Measurements from ENCODE around the gene CACNA2D3. TPM values are rescaled to one million over a fixed set of nuclear protein-coding genes. Genes with fewer than 3 reads are reported as not detected.

Gene CACNA2D3
- polyA plus RNA-seq, 1 donor (not counting 4 experiments of a cell fraction or from before 2014, with no cell fraction given) = 0.08 TPM

GRCh38 chr3:54654776-54655175, 532.4 kb downstream of the CACNA2D3 start:
- DNase-seq (ENCODE audit: low read depth, low spot score) (no peak), FAIRE-seq (no peak)
- Histone ChIP-seq H2AFZ (ENCODE audit: control insufficient read depth, low read length) (no peak overlapping the region), H3K36me3 (ENCODE audit: control insufficient read depth in 2 of 2, extremely low read depth in 1 of 2, insufficient read depth in 2 of 2, low read length in 2 of 2) (no peaks in the 10 kb centered on the region), H3K4me1 (ENCODE audit: control insufficient read depth, extremely low read depth, insufficient read depth, low read length) (peaks cover 16% of the 10 kb centered on the region), H4K20me1 (ENCODE audit: control insufficient read depth, extremely low read depth, insufficient read depth, low read length) (no peaks in the 10 kb centered on the region), H3K79me2 (ENCODE audit: control insufficient read depth, insufficient read depth, low read length) (no peaks in the 10 kb centered on the region), H3K9me3 (ENCODE audit: control insufficient read depth, low read depth, low read length) (no peaks in the 10 kb centered on the region), H3K27ac (ENCODE audit: control insufficient read depth, insufficient read depth, low read length) (no peak overlapping the region), H3K4me3 (ENCODE audit: control insufficient read depth in 2 of 3, extremely low read depth in 1 of 3, insufficient read depth in 2 of 3, low read depth in 1 of 3, low read length in 3 of 3) (no peak overlapping the region), H3K27me3 (ENCODE audit: control insufficient read depth, extremely low read depth, insufficient read depth, low read length) (no peaks in the 10 kb centered on the region), H3K9ac (ENCODE audit: control insufficient read depth, extremely low read depth, insufficient read depth, low read length) (no peak overlapping the region), H3K9me1 (ENCODE audit: control insufficient read depth, extremely low read depth, insufficient read depth, low read length) (no peaks in the 10 kb centered on the region), H3K4me2 (ENCODE audit: control insufficient read depth, extremely low read depth, insufficient read depth, low read depth, low read length) (no peak overlapping the region)
- dilution Hi-C loops (cut with MboI; ENCODE audit: extremely low pct_ligation_motif_present, low sequenced_read_pairs) = no loop called here
- TF ChIP-seq EZH2 (IDR thresholded peaks at IDR 0.05; ENCODE audit: low read length) (no peak), CTCF (optimal IDR thresholded peaks at IDR 0.05 in 1 of 3, IDR thresholded peaks at IDR 0.05 in 1 of 3, conservative IDR thresholded peaks at IDR 0.05 in 1 of 3; ENCODE audit: extremely low read depth in 1 of 3, insufficient read depth in 2 of 3, low read length in 3 of 3) (no peak)

GRCh38 chr3:54659347-54659746, 537.0 kb downstream of the CACNA2D3 start:
- no peak overlapping the region for H2AFZ ChIP-seq (ENCODE audit: control insufficient read depth, low read length)
- no peaks in the 10 kb centered on the region for H3K27me3 ChIP-seq (ENCODE audit: control insufficient read depth, extremely low read depth, insufficient read depth, low read length)
- no peak overlapping the region for H3K9ac ChIP-seq (ENCODE audit: control insufficient read depth, extremely low read depth, insufficient read depth, low read length)
- H3K4me3 ChIP-seq (ENCODE audit: control insufficient read depth in 2 of 3, extremely low read depth in 1 of 3, insufficient read depth in 2 of 3, low read depth in 1 of 3, low read length in 3 of 3) = no peak overlapping the region
- DNase-seq (ENCODE audit: low read depth, low spot score) (no peak), FAIRE-seq (no peak)
- H4K20me1 ChIP-seq (ENCODE audit: control insufficient read depth, extremely low read depth, insufficient read depth, low read length) = no peaks in the 10 kb centered on the region
- H3K9me1 ChIP-seq (ENCODE audit: control insufficient read depth, extremely low read depth, insufficient read depth, low read length) = no peaks in the 10 kb centered on the region
- H3K9me3 ChIP-seq (ENCODE audit: control insufficient read depth, low read depth, low read length) = no peaks in the 10 kb centered on the region
- no peak overlapping the region for H3K27ac ChIP-seq (ENCODE audit: control insufficient read depth, insufficient read depth, low read length)
- no peak for TF ChIP-seq CTCF (optimal IDR thresholded peaks at IDR 0.05 in 1 of 3, IDR thresholded peaks at IDR 0.05 in 1 of 3, conservative IDR thresholded peaks at IDR 0.05 in 1 of 3; ENCODE audit: extremely low read depth in 1 of 3, insufficient read depth in 2 of 3, low read length in 3 of 3)
- no peak for TF ChIP-seq EZH2 (IDR thresholded peaks at IDR 0.05; ENCODE audit: low read length)
- dilution Hi-C loops (cut with MboI; ENCODE audit: extremely low pct_ligation_motif_present, low sequenced_read_pairs) = no loop called here
- no peaks in the 10 kb centered on the region for H3K79me2 ChIP-seq (ENCODE audit: control insufficient read depth, insufficient read depth, low read length)
- no peak overlapping the region for H3K4me2 ChIP-seq (ENCODE audit: control insufficient read depth, extremely low read depth, insufficient read depth, low read depth, low read length)
- H3K4me1 ChIP-seq (ENCODE audit: control insufficient read depth, extremely low read depth, insufficient read depth, low read length) = peaks cover 2% of the 10 kb centered on the region
- no peaks in the 10 kb centered on the region for H3K36me3 ChIP-seq (ENCODE audit: control insufficient read depth in 2 of 2, extremely low read depth in 1 of 2, insufficient read depth in 2 of 2, low read length in 2 of 2)
